Measurements from ENCODE around the gene ABLIM2.

ABLIM2 gene

GRCh38 chr4:8163026-8163425 lies 4.4 kb upstream of the ABLIM2 start:
- Histone ChIP-seq H3K27me3 (replicated peaks; ENCODE audit: control insufficient read depth, insufficient read depth, low read length) (no peaks in the 10 kb centered on the region), H3K36me3 (ENCODE audit: control insufficient read depth, insufficient read depth, low read length) (no peaks in the 10 kb centered on the region), H3K4me3 (replicated peaks; ENCODE audit: low read depth, low read length) (no peak overlapping the region)
- DNase-seq (ENCODE audit: extremely low read depth, insufficient read length): no peak
- TF ChIP-seq, protein P1, sequence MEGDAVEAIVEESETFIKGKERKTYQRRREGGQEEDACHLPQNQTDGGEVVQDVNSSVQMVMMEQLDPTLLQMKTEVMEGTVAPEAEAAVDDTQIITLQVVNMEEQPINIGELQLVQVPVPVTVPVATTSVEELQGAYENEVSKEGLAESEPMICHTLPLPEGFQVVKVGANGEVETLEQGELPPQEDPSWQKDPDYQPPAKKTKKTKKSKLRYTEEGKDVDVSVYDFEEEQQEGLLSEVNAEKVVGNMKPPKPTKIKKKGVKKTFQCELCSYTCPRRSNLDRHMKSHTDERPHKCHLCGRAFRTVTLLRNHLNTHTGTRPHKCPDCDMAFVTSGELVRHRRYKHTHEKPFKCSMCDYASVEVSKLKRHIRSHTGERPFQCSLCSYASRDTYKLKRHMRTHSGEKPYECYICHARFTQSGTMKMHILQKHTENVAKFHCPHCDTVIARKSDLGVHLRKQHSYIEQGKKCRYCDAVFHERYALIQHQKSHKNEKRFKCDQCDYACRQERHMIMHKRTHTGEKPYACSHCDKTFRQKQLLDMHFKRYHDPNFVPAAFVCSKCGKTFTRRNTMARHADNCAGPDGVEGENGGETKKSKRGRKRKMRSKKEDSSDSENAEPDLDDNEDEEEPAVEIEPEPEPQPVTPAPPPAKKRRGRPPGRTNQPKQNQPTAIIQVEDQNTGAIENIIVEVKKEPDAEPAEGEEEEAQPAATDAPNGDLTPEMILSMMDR (IDR thresholded peaks at IDR 0.05; ENCODE audit: insufficient read depth, low read length, poor library complexity, severe bottlenecking): no peak

- H3K4me3 ChIP-seq (replicated peaks; ENCODE audit: low read depth, low read length): no peak overlapping the region
- H3K27me3 ChIP-seq (replicated peaks; ENCODE audit: control insufficient read depth, insufficient read depth, low read length): no peaks in the 10 kb centered on the region
- TF ChIP-seq, protein P1 (IDR thresholded peaks at IDR 0.05; ENCODE audit: insufficient read depth, low read length, poor library complexity, severe bottlenecking): no peak
- DNase-seq (ENCODE audit: extremely low read depth, insufficient read length): no peak
- no peaks in the 10 kb centered on the region for H3K36me3 ChIP-seq (ENCODE audit: control insufficient read depth, insufficient read depth, low read length)
These were observed 4.0 kb upstream of the ABLIM2 start for GRCh38 chr4:8162625-8163024.

DNA sequence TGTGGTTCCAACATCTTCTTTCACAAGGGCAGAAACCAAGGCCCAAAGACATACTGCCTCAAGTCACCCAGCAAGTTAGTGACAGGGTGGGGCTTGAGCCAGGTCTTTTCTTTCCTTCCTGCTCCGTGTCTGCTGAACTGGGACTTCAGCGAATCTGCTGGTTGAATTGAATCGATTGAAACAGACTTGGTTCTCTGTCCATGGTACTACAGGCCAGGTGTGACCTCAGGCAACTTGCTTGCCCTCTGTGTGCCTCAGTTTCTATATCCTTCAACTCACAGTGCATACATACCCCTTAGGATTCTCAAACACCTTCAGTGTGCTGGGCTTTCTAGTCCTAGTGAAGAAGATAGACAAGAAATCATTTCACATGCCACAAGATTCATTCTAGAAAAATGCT lies 2.0 kb upstream of the ABLIM2 start:
- Histone ChIP-seq H3K36me3 (ENCODE audit: control insufficient read depth, insufficient read depth, low read length) (no peaks in the 10 kb centered on the region), H3K27me3 (replicated peaks; ENCODE audit: control insufficient read depth, insufficient read depth, low read length) (no peaks in the 10 kb centered on the region), H3K4me3 (replicated peaks; ENCODE audit: low read depth, low read length) (no peak overlapping the region)
- DNase-seq (ENCODE audit: extremely low read depth, insufficient read length): no peak
- TF ChIP-seq, protein P1 (IDR thresholded peaks at IDR 0.05; ENCODE audit: insufficient read depth, low read length, poor library complexity, severe bottlenecking): no peak

- TF ChIP-seq, protein P1 (IDR thresholded peaks at IDR 0.05; ENCODE audit: insufficient read depth, low read length, poor library complexity, severe bottlenecking): no peak
- no peaks in the 10 kb centered on the region for H3K27me3 ChIP-seq (replicated peaks; ENCODE audit: control insufficient read depth, insufficient read depth, low read length)
These were observed 1.6 kb upstream of the ABLIM2 start for GRCh38 chr4:8160233-8160560.

GRCh38 chr4:8159537-8160232 lies 1.1 kb upstream of the ABLIM2 start:
- H3K36me3 ChIP-seq (ENCODE audit: control insufficient read depth, insufficient read depth, low read length): no peaks in the 10 kb centered on the region
- TF ChIP-seq, protein P1 (IDR thresholded peaks at IDR 0.05; ENCODE audit: insufficient read depth, low read length, poor library complexity, severe bottlenecking): no peak
- H3K27me3 ChIP-seq (replicated peaks; ENCODE audit: control insufficient read depth, insufficient read depth, low read length): no peaks in the 10 kb centered on the region
- H3K4me3 ChIP-seq (replicated peaks; ENCODE audit: low read depth, low read length): peak overlapping the region; percentile 79
- DNase-seq (ENCODE audit: extremely low read depth, insufficient read length): no peak

More at GRCh38 chr4:8160233-8160560, 1.6 kb upstream of the ABLIM2 start:
- Histone ChIP-seq H3K4me3 (replicated peaks; ENCODE audit: low read depth, low read length) (no peak overlapping the region), H3K36me3 (ENCODE audit: control insufficient read depth, insufficient read depth, low read length) (no peaks in the 10 kb centered on the region)
- no peak for DNase-seq (ENCODE audit: extremely low read depth, insufficient read length)

Measured in GM06990 (cell line).